Measurements from ENCODE around the gene RHOH. TPM values are rescaled to one million over a fixed set of nuclear protein-coding genes. Genes with fewer than 3 reads are reported as not detected.

The RHOH gene
- total and polyA plus RNA-seq, 2 of the 13 experiments (the other 11 are each of a cell fraction or from before 2014, with no cell fraction given), result 0.57 TPM; not detected in 1

GRCh38 chr4:40245550-40245949, 48.7 kb downstream of the RHOH start:
- H3K36me3 ChIP-seq (replicated peaks in 1 of 2; ENCODE audit: control insufficient read depth in 1 of 2, insufficient read depth in 2 of 2, low read length in 2 of 2), result no peaks in the 10 kb centered on the region
- ATAC-seq, result no peak

GRCh38 chr4:40246011-40246900, 49.4 kb downstream of the RHOH start:
- Histone ChIP-seq H2AFZ (ENCODE audit: low read length) (no peak overlapping the region), H3K36me3 (replicated peaks in 1 of 2; ENCODE audit: control insufficient read depth in 1 of 2, insufficient read depth in 2 of 2, low read length in 2 of 2) (no peaks in the 10 kb centered on the region), H3K27me3 (ENCODE audit: control insufficient read depth in 1 of 2, insufficient read depth in 2 of 2, low read length in 2 of 2) (no peaks in the 10 kb centered on the region), H3K9me3 (ENCODE audit: low read length) (no peaks in the 10 kb centered on the region), H3K4me3 (replicated peaks in 1 of 3; ENCODE audit: insufficient read depth in 1 of 3, low read depth in 2 of 3, low read length in 3 of 3) (no peak overlapping the region), H3K4me1 (ENCODE audit: insufficient read depth, low read length) (no peaks in the 10 kb centered on the region), H4K20me1 (ENCODE audit: insufficient read depth, low read length) (no peaks in the 10 kb centered on the region), H3K9ac (ENCODE audit: insufficient read depth, low read depth, low read length) (no peak overlapping the region), H3K4me2 (ENCODE audit: low read depth, low read length) (no peak overlapping the region), H3K79me2 (ENCODE audit: insufficient read depth, low read length) (no peaks in the 10 kb centered on the region), H3K27ac (ENCODE audit: extremely low read length, insufficient read depth, low read length) (no peak overlapping the region)
- FAIRE-seq, result no peak
- BruUV-seq (replicated peaks), result no TSS peak
- 49% methylated on average over 9 of the region's 9 CpGs for WGBS (ENCODE audit: low lambda C conversion rate)
- in situ Hi-C loops (cut with HindIII; ENCODE audit: extremely low pct_ligation_motif_present, low pct_unique_long_range_greater_than_20kb) (no loop called here), intact Hi-C loops (cut with micrococcal nuclease; ENCODE audit: unreplicated experiment) (no loop called here)
- POLR2A ChIA-PET, result no interaction called here
- no peak; the same call in 2 of the 3 replicates for ATAC-seq
- CTCF ChIA-PET (ENCODE audit: low intra/inter-chr PET ratio, low total read pairs), result no interaction called here
- no peak for DNase-seq (ENCODE audit: low spot score)
- TF ChIP-seq PAX8 (CRISPR knock-in tag; IDR thresholded peaks at IDR 0.05; ENCODE audit: borderline replicate concordance) (no peak), EP300 (IDR thresholded peaks at IDR 0.05; ENCODE audit: low read depth in 2 of 2, low read length in 2 of 2) (no peak), EP300 (CRISPR knock-in tag; IDR thresholded peaks at IDR 0.05; ENCODE audit: borderline replicate concordance) (no peak), ELK4 (CRISPR knock-in tag; IDR thresholded peaks at IDR 0.05; ENCODE audit: borderline replicate concordance) (no peak), CTCF (CRISPR knock-in tag; IDR thresholded peaks at IDR 0.05) (no peak)

More at GRCh38 chr4:40245550-40245949, 48.7 kb downstream of the RHOH start:
- POLR2A ChIA-PET, result no interaction called here
- H3K4me3 ChIP-seq (replicated peaks in 1 of 3; ENCODE audit: insufficient read depth in 1 of 3, low read depth in 2 of 3, low read length in 3 of 3), result no peak overlapping the region
- CTCF ChIA-PET (ENCODE audit: low intra/inter-chr PET ratio, low total read pairs), result no interaction called here
- H3K79me2 ChIP-seq (ENCODE audit: insufficient read depth, low read length), result no peaks in the 10 kb centered on the region
- no peaks in the 10 kb centered on the region for H4K20me1 ChIP-seq (ENCODE audit: insufficient read depth, low read length)
- DNase-seq (ENCODE audit: low spot score), result no peak
- in situ Hi-C loops (cut with HindIII; ENCODE audit: extremely low pct_ligation_motif_present, low pct_unique_long_range_greater_than_20kb), result no loop called here
- no peak overlapping the region for H2AFZ ChIP-seq (ENCODE audit: low read length)
- TF ChIP-seq CC2D1A (CRISPR knock-in tag; IDR thresholded peaks at IDR 0.05), result no peak
- H3K9ac ChIP-seq (ENCODE audit: insufficient read depth, low read depth, low read length), result no peak overlapping the region
- H3K4me1 ChIP-seq (ENCODE audit: insufficient read depth, low read length), result no peaks in the 10 kb centered on the region
- BruUV-seq (replicated peaks), result no TSS peak
- FAIRE-seq, result no peak
- intact Hi-C loops (cut with micrococcal nuclease; ENCODE audit: unreplicated experiment), result no loop called here
- WGBS (ENCODE audit: low lambda C conversion rate), result 41% methylated on average over 3 of the region's 3 CpGs
- no peak overlapping the region for H3K27ac ChIP-seq (ENCODE audit: extremely low read length, insufficient read depth, low read length)
- H3K4me2 ChIP-seq (ENCODE audit: low read depth, low read length), result no peak overlapping the region
- H3K27me3 ChIP-seq (ENCODE audit: control insufficient read depth in 1 of 2, insufficient read depth in 2 of 2, low read length in 2 of 2), result no peaks in the 10 kb centered on the region
- H3K9me3 ChIP-seq (ENCODE audit: low read length), result no peaks in the 10 kb centered on the region

Measured in HepG2 (cell line).